Endothelial cell of umbilical vein (primary cell): ENCODE data around the gene C16orf86. TPM values are rescaled to one million over a fixed set of nuclear protein-coding genes. Genes with fewer than 3 reads are reported as not detected.

Experiments used
- BruUV-seq: library from RNA; stranded (reverse); fragments of 400-500 nt; replicated peaks from 2 replicates; lab custom pipeline; 2021; lab: Mats Ljungman, UMichigan
- CTCF ChIA-PET: fragments of 300-600, 350-600 bp; sonication (Branson Sonifier 250); formaldehyde crosslinking; loops from one replicate; lab custom pipeline; 2021; ENCODE audit warnings: antibody characterized with exemption, inconsistent platforms; lab: Charles Lee
- POLR2A ChIA-PET: fragments of 300-600, 350-600 bp; sonication (Branson Sonifier 250); formaldehyde crosslinking; loops from one replicate; lab custom pipeline; 2021; ENCODE audit warnings: antibody characterized with exemption, inconsistent platforms; lab: Charles Lee
- DNase-seq: peaks from one replicate; pipeline ENCODE4 v3.0.0-alpha.2; 2011; ENCODE audit warnings: low read depth, low spot score
- FAIRE-seq: peaks from 2 replicates; lab custom pipeline; 2011; peaks lifted over from hg19 to GRCh38; lab: Jason Lieb, UNC
- H2AFZ ChIP-seq: 2 replicates; pipeline ENCODE4 v1.6.0; 2012; ENCODE audit warnings: low read depth, low read length, control low read depth, inconsistent platforms
- H3K27ac ChIP-seq: 2 replicates; pipeline ENCODE4 v1.5.1; 2011; ENCODE audit warnings: low read depth, mild to moderate bottlenecking, control low read depth, low read length, moderate library complexity; ENCODE audit not compliant: insufficient read depth
- H3K27me3 ChIP-seq, 2 experiments: 2 replicates each; pipeline versions ENCODE4 v1.6.0 to v1.6.1; 2011; ENCODE audit warnings: low read length in 2 of 2, mixed read lengths in 1 of 2; ENCODE audit not compliant: control insufficient read depth in 2 of 2, insufficient read depth in 2 of 2
- H3K36me3 ChIP-seq, 2 experiments: 2 replicates in 1 of 2; 3 replicates in 1 of 2; pipeline ENCODE4 v1.5.1; 2011; ENCODE audit warnings: low read length in 2 of 2, mild to moderate bottlenecking in 1 of 2, moderate library complexity in 1 of 2; ENCODE audit not compliant: control insufficient read depth in 2 of 2, insufficient read depth in 2 of 2; ENCODE audit errors: extremely low read depth in 1 of 2
- H3K4me1 ChIP-seq: 3 replicates; pipeline ENCODE4 v1.5.1; 2011; ENCODE audit warnings: mild to moderate bottlenecking, low read length; ENCODE audit not compliant: control insufficient read depth, insufficient read depth; ENCODE audit errors: extremely low read depth
- H3K4me2 ChIP-seq: 2 replicates; pipeline ENCODE4 v1.6.1; 2011; ENCODE audit warnings: low read length, control low read depth, mixed read lengths; ENCODE audit not compliant: insufficient read depth
- H3K4me3 ChIP-seq, 3 experiments: fragments of 200-600 bp in 1 of 3; sonication (generic), shearing (Covaris generic) in 1 of 3; replicated peaks in 1 of 3; 2 replicates each; pipeline ENCODE4 v1.5.1; 2011 to 2016; ENCODE audit warnings: control low read depth in 3 of 3, low read length in 3 of 3, mild to moderate bottlenecking in 2 of 3, inconsistent platforms in 1 of 3, low read depth in 1 of 3, moderate library complexity in 1 of 3; ENCODE audit not compliant: insufficient read depth in 1 of 3
- H3K79me2 ChIP-seq: 2 replicates; pipeline ENCODE4 v1.6.0; 2012; ENCODE audit warnings: low read length, inconsistent platforms; ENCODE audit not compliant: control insufficient read depth, insufficient read depth
- H3K9ac ChIP-seq: replicated peaks from 2 replicates; pipeline ENCODE3; 2011; ENCODE audit warnings: low read length, control low read depth; ENCODE audit not compliant: insufficient read depth; ENCODE audit errors: extremely low read depth
- H3K9me1 ChIP-seq: replicated peaks from 3 replicates; pipeline ENCODE4 v1.6.0; 2011; ENCODE audit warnings: mild to moderate bottlenecking, low read length; ENCODE audit not compliant: control insufficient read depth, insufficient read depth; ENCODE audit errors: extremely low read depth
- H3K9me3 ChIP-seq: replicated peaks from 2 replicates; pipeline ENCODE4 v1.5.1; 2012; ENCODE audit warnings: low read length, inconsistent platforms; ENCODE audit not compliant: control insufficient read depth, insufficient read depth
- H4K20me1 ChIP-seq: replicated peaks from 2 replicates; pipeline ENCODE3; 2011; ENCODE audit warnings: mild to moderate bottlenecking, low read length; ENCODE audit not compliant: control insufficient read depth, insufficient read depth; ENCODE audit errors: extremely low read depth
- EZH2 ChIP-seq: IDR thresholded peaks from 2 replicates; pipeline ENCODE4 v1.6.1; 2012; ENCODE audit warnings: borderline replicate concordance, low read depth, mild to moderate bottlenecking, moderate library complexity, low read length, inconsistent platforms; ENCODE audit not compliant: severe bottlenecking
- FOS ChIP-seq: IDR thresholded peaks from 2 replicates; pipeline ENCODE4 v1.6.1; 2011; ENCODE audit warnings: mild to moderate bottlenecking, low read length, moderate library complexity, borderline replicate concordance; ENCODE audit not compliant: insufficient read depth
- GATA2 ChIP-seq: IDR thresholded peaks from 2 replicates; pipeline ENCODE4 v1.7.0; 2011; ENCODE audit warnings: low read depth, mild to moderate bottlenecking, moderate library complexity, mixed read lengths, low read length; ENCODE audit not compliant: insufficient read length, insufficient read depth
- JUN ChIP-seq: IDR thresholded peaks from 2 replicates; pipeline ENCODE4 v1.6.1; 2011; ENCODE audit warnings: borderline replicate concordance, low read depth; ENCODE audit not compliant: insufficient read length, insufficient read depth
- MYC ChIP-seq: IDR thresholded peaks from one replicate; pipeline ENCODE4 v1.6.1; 2011; ENCODE audit warnings: mild to moderate bottlenecking, low read depth, low read length
- POLR2A ChIP-seq: IDR thresholded peaks from 2 replicates; pipeline ENCODE4 v1.6.1; 2012; ENCODE audit warnings: low read depth, mild to moderate bottlenecking, control low read depth, low read length
- POLR2AphosphoS5 ChIP-seq: IDR thresholded peaks from 2 replicates; pipeline ENCODE4 v1.6.1; 2012; ENCODE audit warnings: low read depth, mild to moderate bottlenecking, control low read depth, low read length, moderate library complexity; ENCODE audit not compliant: insufficient read depth
- dilution Hi-C: fragments of 300-500 bp; cut with MboI; formaldehyde crosslinking; loops from one replicate; pipeline ENCODE4 v1.15.0; 2019; ENCODE audit warnings: low sequenced_read_pairs; ENCODE audit not compliant: extremely low pct_ligation_motif_present
- intact Hi-C: fragments of 100-400 bp; cut with micrococcal nuclease; formaldehyde crosslinking; loops from one replicate; pipeline ENCODE4 v1.10.0; 2022
- polyA plus RNA-seq, 4 experiments: library from polyadenylated mRNA; depleted of rRNA in 3 of 4; stranded (reverse) in 3 of 4; unstranded in 1 of 4; fragments of >200 nt; gene quantifications; 2 replicates each; pipeline versions ENCODE4 v1.2.1 to v1.2.3, GENCODE V29; 2011 to 2012; ENCODE audit warnings: missing spikeins in 1 of 4
- total RNA-seq: library from RNA; stranded (reverse); gene quantifications from 2 replicates; pipeline ENCODE4 v1.2.3, GENCODE V29; 2021
- TF ChIP-seq, protein P1 (sequence below): IDR thresholded peaks from 2 replicates; pipeline ENCODE4 v1.6.1; 2011; ENCODE audit not compliant: insufficient read depth, insufficient read length
- TF ChIP-seq, protein P2 (sequence below), 2 donors: IDR thresholded peaks; 1 replicate in 1 of 2; 2 replicates in 1 of 2; pipeline ENCODE4 v1.5.1; 2011; ENCODE audit warnings: low read length in 2 of 2, mild to moderate bottlenecking in 2 of 2, moderate library complexity in 2 of 2, control low read depth in 1 of 2, inconsistent platforms in 1 of 2, low read depth in 1 of 2; ENCODE audit not compliant: insufficient read depth in 1 of 2; ENCODE audit errors: extremely low read depth in 1 of 2

The C16orf86 gene
- total and polyA plus RNA-seq, 2 donors (not counting 3 experiments of a cell fraction or from before 2014, with no cell fraction given) = 0.62 to 0.98 TPM

DNA sequence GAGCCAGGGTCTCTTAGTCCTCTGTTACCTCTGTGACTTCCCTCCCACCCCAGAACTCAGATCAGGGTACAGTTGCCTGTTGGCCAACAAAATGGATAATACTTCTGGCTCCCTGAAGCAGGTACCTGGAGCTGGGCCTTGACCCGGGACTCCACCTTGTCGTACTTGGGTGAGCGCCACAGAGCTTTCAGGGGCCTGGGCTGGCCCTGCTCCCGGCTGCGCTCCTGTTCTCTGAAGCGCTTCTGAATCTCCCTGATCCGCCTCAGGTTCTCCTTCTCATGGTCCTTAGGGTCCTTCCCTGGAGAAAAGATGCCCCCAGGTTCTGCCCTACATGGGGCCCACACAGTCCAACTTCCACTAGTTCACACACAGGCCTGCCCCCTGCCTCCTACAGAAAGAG, 1.7 kb upstream of the C16orf86 start:
- intact Hi-C loops = no loop called here
- dilution Hi-C loops = no loop called here

More for the DNA sequence above, 1.7 kb upstream of the C16orf86 start:
- no peaks in the 10 kb centered on the region for H3K27me3 ChIP-seq
- H3K9me3 ChIP-seq = no peaks in the 10 kb centered on the region
- H3K4me3 ChIP-seq = no peak overlapping the region
- CTCF ChIA-PET = interaction anchor here (1.9 to 12.7 kb wide), 2 partner anchors 20 to 144 kb away, joined by 5 to 163 read pairs; partner anchors contain the start of gene CARMIL2
- POLR2A ChIA-PET = no interaction called here
- no peak overlapping the region for H3K9ac ChIP-seq
- peaks cover 20% of the 10 kb centered on the region for H3K4me1 ChIP-seq
- H3K9me1 ChIP-seq = no peaks in the 10 kb centered on the region
- DNase-seq (no peak), FAIRE-seq (no peak)
- H3K4me2 ChIP-seq = no peak overlapping the region
- TF ChIP-seq, protein P1, sequence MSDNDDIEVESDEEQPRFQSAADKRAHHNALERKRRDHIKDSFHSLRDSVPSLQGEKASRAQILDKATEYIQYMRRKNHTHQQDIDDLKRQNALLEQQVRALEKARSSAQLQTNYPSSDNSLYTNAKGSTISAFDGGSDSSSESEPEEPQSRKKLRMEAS = no peak
- TF ChIP-seq EZH2 = no peak
- TF ChIP-seq, protein P2, sequence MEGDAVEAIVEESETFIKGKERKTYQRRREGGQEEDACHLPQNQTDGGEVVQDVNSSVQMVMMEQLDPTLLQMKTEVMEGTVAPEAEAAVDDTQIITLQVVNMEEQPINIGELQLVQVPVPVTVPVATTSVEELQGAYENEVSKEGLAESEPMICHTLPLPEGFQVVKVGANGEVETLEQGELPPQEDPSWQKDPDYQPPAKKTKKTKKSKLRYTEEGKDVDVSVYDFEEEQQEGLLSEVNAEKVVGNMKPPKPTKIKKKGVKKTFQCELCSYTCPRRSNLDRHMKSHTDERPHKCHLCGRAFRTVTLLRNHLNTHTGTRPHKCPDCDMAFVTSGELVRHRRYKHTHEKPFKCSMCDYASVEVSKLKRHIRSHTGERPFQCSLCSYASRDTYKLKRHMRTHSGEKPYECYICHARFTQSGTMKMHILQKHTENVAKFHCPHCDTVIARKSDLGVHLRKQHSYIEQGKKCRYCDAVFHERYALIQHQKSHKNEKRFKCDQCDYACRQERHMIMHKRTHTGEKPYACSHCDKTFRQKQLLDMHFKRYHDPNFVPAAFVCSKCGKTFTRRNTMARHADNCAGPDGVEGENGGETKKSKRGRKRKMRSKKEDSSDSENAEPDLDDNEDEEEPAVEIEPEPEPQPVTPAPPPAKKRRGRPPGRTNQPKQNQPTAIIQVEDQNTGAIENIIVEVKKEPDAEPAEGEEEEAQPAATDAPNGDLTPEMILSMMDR (IDR thresholded peaks at IDR 0.05; ENCODE audit: extremely low read depth in 1 of 2, insufficient read depth in 1 of 2, low read depth in 1 of 2, low read length in 2 of 2) = no peak
- TF ChIP-seq JUN = no peak
- TF ChIP-seq POLR2AphosphoS5 = no peak
- no peak for TF ChIP-seq MYC
- TF ChIP-seq POLR2A = no peak
- TF ChIP-seq GATA2 = no peak
- TF ChIP-seq FOS = no peak
- no peaks in the 10 kb centered on the region for H3K79me2 ChIP-seq
- H3K36me3 ChIP-seq = peaks cover 0 to 6% of the 10 kb centered on the region in 2 experiments
- BruUV-seq = no TSS peak
- no peak overlapping the region for H3K27ac ChIP-seq
- no peak overlapping the region for H2AFZ ChIP-seq
- H4K20me1 ChIP-seq = no peaks in the 10 kb centered on the region
